Stimulated activated CD8-positive, alpha-beta memory T cell treated with anti-CD3 and anti-CD28 coated beads, Interleukin-7, amount 100 ng/mL, for 24 hours (primary cell): ENCODE measurements around the gene SYDE1.

Experiments used
- DNase-seq: peaks from one replicate; pipeline ENCODE4 v3.0.0-alpha.2; 2020; ENCODE audit warnings: low read depth

SYDE1 gene

GRCh38 chr19:15108145-15108844 lies 1.1 kb downstream of the SYDE1 start:
- DNase-seq: no peak

- DNase-seq: no peak
These were observed 1.9 kb downstream of the SYDE1 start for GRCh38 chr19:15108845-15109767.

- DNase-seq: no peak
These were observed 2.7 kb downstream of the SYDE1 start for GRCh38 chr19:15109768-15110417.

GRCh38 chr19:15110418-15110815 lies 3.2 kb downstream of the SYDE1 start:
- no peak for DNase-seq

GRCh38 chr19:15111758-15112157 lies 4.6 kb downstream of the SYDE1 start:
- DNase-seq: no peak

GRCh38 chr19:15112385-15112784 lies 5.2 kb downstream of the SYDE1 start:
- no peak for DNase-seq

- DNase-seq: no peak
These were observed 6.3 kb downstream of the SYDE1 start for GRCh38 chr19:15113245-15114152.

- DNase-seq: no peak
These were observed 6.9 kb downstream of the SYDE1 start for GRCh38 chr19:15114153-15114540.

GRCh38 chr19:15115080-15115479 lies 7.9 kb downstream of the SYDE1 start:
- no peak for DNase-seq

- no peak for DNase-seq
These were observed 8.8 kb downstream of the SYDE1 start for GRCh38 chr19:15115762-15116615.

GRCh38 chr19:15116856-15117255 lies 9.7 kb downstream of the SYDE1 start:
- no peak for DNase-seq

- DNase-seq: no peak
These were observed 11.0 kb downstream of the SYDE1 start for GRCh38 chr19:15118248-15118647.

- DNase-seq: no peak
These were observed 11.7 kb downstream of the SYDE1 start for GRCh38 chr19:15118789-15119494.

- no peak for DNase-seq
These were observed 13.2 kb downstream of the SYDE1 start for GRCh38 chr19:15120135-15121026.

- DNase-seq: no peak
These were observed 15.3 kb downstream of the SYDE1 start for GRCh38 chr19:15122331-15123030.

- no peak for DNase-seq
These were observed 16.1 kb downstream of the SYDE1 start for GRCh38 chr19:15123031-15123890.

- no peak for DNase-seq
These were observed 16.7 kb downstream of the SYDE1 start for GRCh38 chr19:15123900-15124299.
